HG02588 (cell line): ENCODE results near the gene ZBED4.

ENCODE experiments used
- ATAC-seq: cut with Tn5 transposase; IDR thresholded peaks from one replicate; pipeline ENCODE4 v1.9.1; 2021; ENCODE audit warnings: mild to moderate bottlenecking, moderate library complexity; ENCODE audit not compliant: unreplicated experiment

ZBED4 gene

DNA sequence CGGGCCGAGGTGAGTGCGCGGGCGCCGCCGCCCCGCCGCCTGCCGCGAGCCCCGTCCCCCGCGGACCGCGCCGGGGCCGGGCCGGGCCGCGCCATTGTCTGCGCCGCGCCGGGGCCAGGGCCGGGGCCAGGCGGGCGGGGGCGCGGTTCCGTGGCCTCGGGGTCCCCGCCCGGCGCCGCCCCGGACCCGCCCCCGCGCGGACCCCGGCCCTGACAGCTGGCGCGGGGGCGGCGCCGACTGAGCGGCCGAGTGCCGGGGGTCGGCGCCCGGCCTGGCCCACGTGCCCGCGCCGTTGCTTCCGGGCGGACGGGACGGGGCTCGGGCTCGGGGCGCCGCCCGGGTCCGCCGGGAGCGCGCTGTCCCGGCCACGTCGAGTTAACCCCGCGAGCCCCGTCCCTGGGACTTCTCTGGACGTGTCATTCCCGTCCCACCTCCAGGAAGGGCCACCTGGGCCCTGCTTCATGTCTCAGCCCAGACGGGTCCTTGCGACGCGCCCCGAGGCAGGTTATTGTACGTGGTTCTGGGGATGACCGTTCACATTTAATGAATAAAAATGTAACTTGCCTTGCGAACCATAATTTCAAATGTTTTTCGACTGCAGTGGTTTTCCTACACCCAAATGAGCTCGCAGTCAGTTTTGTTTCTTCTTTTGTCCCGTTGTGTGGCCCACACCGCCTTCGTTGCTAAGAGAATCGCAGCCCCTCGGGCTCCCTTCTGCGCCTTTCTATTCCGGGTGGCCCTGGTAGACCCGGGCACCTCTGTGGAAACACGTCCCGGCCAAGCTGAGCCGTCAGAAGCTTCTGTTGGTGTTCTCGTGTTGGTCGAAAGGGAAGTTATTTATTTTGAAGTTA, 562 bp downstream of the ZBED4 start:
- ATAC-seq: peak; percentile 10

DNA sequence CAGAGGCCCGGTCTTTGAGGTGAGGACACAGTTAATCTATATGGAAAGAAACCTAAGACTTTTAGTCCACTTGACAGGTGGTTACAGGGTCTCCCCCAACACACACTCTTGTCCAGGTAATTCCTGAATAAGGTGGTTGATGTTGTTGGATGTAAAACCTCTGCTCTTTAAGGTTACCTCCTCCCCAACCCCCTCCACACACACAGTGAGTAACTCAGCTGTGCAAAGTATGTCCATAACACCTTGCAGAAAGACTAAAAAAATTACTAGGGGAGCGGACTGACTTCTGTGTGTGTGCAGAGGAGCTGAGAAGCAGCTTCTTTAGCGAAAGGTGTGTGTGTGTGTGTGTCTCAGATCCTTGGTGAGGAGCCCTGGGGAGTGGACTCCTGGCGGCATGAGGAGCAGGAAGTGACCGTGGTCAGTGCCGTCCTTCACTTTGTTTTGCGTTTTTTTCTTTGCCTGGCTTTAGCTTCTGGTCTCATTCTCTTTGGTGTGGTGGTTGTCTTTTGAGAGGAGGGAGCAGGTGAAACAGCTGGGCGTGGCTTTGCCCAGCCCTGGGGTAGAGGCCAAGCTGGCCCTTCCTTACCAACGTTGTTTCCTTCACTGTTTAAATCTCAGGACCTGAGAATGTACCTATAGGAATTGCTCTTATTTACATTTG, 1.7 kb downstream of the ZBED4 start:
- no peak for ATAC-seq

DNA sequence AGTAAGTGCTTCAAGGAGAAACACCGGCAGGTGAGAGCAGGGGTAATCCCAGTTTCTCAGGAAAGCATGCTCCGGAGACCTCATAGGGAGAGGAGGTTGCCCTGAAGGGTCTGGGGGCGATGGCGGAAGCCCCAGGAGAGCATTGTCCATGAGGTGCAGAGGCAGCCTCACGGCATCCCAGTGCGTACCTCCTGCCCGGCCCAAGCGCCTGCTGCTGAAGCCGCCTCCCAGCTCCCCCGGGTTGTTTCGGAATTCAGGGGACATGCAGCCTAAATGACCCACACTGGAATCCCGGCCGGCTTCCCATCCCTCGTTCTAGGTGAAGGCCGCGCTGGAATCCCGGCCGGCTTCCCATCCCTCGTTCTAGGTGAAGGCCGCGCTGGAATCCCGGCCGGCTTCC, 2.7 kb downstream of the ZBED4 start:
- ATAC-seq: no peak

DNA sequence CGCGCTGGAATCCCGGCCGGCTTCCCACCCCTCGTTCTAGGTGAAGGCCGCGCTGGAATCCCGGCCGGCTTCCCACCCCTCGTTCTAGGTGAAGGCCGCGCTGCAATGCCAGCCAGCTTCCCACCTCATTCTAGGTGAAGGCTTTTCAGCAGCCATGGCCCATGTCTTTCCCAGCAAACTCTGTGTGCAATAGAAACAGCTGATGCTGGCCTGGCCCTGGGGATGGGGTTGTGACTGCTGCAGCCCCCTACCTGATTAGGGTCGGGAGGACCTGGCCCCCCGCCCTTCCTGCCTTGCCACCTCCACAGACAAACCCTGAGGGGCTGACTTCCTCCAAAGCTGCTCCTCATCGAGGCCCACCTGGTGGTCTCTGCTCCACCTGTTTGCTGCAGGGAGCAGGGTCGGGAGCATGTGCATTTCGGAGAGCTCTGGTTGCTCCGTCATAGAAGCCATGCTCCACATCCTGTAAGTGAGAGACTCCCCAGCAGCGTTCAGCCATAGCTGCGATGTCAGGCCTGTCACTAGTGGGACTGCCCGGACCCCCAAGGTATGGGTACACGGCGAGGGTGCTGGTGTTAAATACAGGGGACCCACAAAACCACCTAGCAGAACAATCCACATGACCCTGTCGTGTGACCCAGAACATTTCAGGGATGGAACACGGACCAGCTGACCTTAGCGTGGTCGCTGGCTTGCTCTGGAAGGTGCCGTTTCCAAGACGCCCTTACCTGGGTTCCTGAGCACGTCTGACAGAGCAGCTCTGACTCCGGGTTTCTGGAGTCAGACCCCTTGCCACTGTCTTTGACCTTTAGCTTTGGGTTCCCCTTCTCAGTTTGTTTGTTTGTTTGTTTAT, 3.3 kb downstream of the ZBED4 start:
- ATAC-seq: no peak

DNA sequence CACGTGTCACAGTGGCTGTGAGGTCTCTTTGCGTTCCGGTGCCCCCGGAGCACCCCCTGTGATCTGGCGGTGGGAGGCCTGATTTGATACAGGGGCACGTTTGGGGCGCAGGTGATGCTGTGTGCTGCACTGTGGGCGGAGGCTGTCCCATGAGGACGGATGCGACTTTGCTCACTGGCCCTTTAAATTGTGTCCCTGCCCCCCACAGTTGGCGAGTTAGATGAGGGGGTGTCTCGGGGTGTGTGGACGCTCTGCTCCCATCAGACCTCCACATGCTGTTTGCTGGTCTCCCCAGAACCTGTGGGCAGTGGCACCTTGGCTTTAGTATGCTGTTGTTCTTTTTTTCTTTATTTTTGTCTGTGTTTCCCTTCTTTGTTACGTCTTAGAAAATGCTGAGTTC, 5.2 kb downstream of the ZBED4 start:
- ATAC-seq: no peak

DNA sequence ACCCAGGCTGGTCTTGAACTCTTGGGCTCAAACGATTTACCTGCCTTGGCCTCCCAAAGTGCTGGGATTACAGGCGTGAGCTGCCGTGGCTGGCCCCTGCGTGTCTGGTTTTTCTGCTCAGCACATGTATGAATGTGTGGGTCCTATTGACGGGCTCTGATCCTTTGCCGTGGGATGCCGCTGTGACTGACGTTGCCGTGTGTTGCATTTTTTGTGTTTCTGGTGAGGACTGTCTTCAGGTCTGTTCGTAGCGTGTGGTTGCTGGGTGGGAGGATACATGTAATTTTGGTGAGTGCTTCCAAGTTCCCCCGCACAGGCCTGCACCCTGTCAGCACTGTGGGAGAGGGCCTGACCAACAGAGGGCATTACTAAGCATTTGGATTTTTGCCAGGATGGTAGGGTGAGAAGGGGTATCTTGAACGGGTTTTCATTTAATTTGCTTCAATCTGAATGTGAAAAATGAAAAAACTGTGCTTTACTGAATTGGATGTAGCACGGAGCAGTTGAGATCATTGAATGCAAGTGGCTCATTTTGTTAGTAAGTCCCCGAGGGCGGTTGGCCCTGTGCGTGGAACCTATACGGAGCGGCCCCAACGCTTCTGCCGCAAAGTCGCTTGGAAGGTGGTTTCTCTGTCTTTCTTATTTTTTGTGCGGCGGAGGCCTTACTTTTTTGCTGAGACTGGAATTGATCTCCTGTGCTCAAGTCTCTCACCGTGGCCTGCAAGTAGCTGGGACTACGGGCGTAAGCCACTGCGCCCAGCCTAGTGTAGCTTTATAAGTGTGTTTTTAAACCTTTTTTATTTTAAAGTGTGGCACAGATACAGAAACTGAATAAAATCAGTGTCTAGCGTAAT, 8.2 kb downstream of the ZBED4 start:
- ATAC-seq: no peak

DNA sequence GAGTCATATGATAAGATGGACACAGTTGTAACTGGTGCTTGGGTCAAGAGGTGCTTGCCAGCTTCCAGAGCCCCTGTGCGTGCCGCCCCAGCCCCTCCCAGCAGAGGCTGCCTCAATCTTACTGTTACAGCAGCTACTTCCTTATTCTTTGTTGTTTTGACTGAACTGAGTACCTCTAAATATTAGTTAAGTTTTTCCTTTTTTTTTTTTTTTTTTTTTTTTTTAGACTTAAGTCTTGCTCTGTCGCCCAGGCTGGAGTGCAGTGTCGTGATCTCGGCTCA, 8.8 kb downstream of the ZBED4 start:
- no peak for ATAC-seq

DNA sequence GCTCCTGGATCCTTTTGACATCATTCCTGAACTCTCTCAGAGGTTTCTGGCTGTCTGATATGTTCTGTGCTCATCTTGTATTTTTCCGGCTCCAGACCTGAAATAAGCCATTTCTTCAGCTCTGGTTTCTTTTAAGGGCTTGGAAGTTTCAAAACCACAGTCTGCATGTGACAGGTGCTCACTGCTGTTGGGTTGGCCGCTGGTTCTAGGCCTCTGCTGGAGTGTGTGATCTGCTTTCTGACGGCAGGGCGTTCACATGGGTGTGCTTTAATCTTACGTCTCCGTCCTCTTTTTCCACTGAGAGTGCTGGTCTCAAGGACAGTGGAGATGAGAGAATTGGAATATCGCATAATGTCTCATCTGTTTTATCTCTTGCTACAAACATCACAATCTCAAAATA, 10.3 kb downstream of the ZBED4 start:
- ATAC-seq: no peak

DNA sequence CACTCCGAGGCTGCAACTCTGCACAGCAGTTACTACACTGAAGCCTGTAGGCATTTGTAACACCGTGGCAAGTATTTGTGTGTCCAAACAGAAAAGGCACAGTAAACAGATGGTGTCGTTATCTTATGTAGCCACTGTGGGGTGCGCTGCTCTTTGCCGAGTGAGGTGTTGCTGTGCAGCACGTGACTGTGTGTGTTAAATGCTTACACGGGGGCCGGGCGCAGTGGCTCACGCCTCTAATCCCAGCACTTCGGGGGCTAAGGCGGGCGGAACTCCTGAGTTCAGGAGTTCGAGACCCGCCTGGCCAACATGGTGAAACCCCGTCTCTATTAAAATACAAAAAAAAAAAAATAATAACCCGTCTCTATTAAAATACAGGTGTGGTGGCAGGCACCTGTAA, 11.5 kb downstream of the ZBED4 start:
- no peak for ATAC-seq

DNA sequence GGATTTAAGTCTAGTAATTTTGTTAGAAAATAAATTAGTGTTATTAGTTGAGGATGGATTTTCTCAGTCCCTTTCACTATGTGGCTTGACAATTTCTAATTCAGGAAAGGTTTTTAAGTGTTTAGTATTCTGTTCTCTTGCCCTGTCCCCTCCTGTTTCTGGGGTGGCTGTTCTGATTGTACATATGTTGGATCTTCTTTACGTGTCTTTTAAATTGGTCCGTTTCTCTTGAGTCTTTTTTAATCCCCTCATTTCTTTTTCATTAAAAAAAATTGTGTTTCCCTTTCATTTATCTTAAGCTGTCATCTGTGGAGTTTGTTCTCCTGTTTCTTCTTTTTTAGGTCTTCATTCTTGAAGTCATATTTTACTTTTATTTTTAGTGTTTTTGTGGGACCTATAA, 12.5 kb downstream of the ZBED4 start:
- no peak for ATAC-seq

DNA sequence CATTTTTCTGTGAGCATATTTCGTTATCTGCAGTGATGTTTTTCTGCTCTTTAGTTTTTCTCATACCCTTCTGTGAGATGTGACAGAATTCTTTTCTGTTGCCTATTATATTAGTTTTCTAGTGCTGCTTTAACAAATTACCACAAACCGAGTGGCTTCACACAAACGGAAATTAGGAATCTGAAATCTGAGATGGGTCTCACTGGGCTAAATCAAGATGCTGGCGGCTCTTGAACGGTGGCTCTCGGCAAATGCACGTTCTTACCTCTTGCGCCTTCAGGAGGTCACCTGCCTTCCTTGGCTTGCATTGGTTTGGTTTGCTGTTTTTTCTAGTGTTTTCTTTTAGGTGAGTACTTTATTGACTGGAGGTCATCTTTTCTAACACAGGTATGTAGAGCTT, 13.0 kb downstream of the ZBED4 start:
- ATAC-seq: no peak

DNA sequence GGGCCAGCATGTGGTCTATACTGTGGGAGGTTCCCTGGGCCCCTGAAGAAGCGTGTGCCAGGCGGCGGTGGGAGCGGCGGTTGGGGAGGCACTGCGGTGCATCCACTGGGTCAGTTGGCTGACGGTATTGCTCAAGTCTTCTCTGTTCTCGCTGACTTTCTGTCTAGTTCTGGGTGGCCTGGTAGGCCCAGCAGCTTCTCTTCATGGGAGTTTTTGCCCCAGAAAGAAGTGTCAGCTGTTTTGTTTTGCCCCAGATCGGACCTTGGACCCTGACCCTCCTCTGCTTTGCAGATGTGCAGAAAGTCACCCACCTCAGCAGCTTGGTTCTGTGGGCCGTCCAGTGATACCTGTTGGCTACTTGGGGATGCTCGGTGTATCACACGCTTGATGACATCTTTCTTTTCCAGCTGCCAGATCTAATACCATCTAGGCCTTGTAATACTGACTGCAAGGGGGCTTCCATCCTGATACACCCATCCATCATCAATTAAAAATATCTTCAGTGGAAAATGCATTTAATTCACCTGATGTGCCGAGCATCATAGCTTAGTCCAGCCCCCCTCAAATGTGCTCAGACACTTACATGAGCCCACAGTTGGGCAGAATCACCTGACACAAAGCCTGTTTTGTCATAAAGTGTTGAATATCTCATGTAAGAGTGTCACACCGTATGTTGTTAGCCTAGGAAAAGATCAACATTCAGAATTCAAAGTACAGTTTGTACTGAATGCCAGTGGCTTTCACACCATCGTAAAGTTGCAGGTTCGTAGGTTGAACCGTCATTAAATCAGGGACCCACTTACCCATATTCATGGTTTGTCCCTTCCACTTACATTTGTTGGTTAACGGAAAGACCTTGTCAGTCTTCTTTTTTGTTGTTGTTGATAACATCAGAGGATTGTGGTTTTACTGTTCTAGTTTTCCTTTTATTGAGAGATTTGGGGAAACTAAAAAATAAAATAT, 13.9 kb downstream of the ZBED4 start:
- ATAC-seq: no peak

DNA sequence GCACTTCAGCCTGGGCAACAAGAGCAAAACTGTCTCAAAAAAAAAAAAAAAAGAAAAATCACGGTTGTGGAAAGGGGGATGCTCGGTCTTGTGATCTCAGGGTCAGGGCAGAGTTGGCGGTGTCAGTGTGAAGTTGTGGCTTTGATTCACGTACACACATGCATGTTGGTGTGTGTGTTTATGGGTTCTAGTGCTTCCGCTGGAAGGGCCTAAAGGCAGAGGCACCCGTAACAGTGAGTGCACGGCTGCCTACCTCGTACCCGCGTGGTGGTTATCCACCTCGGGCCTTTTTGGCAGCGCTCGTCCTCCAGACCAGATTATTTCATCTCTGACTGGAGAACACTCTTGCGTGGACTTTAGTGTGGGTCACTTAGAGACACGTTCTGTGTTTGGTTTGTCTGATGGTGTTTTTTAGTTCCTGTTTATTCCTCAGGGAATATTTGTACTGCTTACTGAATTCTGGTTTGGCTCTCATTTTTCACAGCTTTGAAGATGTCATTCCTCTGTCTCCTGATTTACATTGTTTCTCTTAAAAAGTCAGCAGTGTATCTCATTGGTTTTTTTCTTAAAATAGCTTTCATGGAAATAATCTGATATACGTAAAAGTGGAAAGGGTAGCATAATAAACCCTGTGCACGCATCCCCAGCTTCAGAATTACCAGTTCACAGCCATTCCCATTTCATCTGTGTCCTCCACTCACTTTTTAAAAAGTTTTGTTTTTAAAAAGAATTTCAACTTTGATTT, 15.6 kb downstream of the ZBED4 start:
- no peak for ATAC-seq

DNA sequence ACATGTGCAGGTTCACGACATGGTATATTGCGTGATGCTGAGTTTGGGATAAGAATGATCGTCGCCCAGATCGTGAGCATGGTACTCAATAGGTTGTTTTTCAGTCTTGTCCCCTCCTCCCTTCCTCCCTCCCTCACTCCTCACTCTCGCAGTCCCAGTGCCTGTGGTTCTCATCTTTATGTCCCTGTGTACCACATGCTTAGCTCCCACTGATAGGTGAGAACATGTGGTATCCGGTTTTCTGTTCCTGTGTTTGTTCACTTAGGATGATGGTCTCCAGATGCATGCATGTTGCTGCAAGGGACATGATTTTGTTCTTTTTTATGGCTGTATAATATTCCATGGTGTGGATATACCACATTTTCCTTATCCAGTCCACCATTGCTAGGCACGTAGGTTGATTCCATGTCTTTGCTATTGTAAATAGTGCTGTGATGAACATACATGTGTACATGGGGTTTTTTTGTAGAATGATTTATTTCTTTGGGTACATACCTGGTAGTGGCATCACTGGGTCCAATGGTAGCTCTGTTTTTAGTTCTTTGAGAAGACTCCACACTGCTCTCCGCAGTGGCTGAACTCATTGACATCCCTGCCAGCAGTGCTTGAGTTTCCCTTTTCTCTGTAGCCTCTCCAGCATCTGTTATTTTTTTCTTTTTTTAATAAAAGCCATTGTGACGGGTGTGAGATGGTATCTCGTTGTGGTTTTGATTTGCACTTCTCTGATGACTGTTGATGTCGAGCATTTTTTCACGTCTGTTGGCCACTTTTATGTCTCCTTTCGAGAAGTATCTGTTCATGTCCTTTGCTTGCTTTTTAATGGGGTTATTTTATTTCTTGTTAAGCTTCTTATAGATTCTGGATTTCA, 16.4 kb downstream of the ZBED4 start:
- ATAC-seq: no peak

DNA sequence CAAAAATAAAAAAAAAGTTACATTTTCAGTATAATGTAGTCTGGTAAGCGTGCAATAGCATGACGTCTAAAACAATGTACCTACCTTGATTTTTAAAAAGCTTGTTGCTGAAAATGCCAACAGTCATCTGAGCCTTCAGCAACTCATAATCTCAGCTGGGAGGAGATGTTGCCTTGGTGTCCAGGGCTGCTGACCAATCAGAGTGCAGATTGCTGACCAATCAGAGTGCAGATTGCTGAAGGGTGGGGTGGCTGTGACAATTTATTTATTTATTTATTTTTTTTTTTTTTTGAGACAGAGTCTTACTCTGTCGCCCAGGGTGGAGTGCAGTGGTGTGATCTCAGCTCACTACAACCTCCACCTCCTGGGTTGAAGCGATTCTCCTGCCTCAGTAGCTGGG, 17.8 kb downstream of the ZBED4 start:
- ATAC-seq: no peak

DNA sequence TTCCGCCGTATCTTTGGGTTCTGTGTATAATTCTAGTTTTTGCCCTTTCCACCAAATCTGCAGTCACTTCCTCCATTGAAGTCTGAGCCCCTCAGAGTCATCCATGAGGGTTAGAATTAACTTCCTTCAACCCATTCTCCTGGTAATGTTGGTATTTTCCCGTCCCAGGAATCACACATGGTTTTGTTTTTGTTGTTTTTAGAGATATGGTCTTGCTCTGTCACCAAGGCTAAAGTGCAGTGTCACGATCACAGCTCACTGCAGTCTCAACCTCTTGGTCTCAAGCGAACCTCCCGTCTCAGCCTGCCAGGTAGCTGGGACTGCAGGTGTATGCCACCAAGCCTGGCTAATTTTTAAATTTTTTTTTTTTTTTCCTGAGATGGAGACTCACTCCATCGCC, 18.7 kb downstream of the ZBED4 start:
- no peak for ATAC-seq

DNA sequence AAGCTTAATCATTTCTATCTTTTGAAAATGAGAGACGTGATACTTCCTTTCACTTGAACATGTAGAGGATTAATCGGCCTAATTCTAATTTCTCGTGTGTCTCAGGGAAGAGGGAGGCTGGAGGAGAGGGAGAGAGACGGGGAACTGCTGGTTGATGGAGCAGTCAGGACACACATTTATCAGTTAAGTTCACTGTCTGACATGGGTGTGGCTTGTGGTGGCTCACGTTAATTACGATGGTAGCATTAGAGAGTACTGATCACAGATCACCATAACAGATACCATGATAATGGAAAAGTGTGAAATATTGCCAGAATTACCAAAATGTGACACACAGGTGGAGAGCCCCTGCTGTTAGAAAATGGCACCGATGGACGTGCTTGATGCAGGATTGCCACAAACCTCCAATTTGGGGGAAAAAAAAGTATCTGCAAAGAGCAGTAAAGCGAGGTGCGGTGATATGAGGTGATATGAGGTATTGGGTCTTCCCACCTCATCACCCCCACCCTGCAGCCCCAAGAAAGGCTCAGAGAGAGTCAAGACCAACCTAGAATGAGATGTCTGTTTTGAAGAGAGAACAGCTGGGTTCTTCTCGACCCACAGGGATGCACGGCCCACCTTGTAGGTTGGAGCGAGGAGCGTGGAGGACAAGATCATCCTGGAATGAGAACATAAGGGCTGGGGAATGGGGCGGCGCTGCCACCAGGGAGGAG, 19.7 kb downstream of the ZBED4 start:
- no peak for ATAC-seq

DNA sequence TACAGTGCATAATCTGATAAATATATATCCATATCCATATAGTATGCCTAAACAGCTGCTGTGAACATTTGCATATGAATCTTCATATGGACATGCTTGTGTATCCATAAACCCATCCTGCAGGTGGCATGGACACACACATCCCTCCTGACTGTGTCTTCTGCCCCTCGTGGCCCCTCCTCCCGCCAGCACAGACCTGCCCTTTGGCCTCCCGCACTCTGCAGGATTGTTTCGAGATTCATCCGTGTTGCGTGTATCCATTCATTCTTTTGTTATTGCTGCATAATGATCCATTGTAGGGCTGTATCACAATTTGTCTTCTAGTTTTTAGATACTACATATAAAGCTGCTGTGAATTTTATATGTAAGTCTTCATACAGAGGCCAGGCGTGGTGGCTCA, 24.0 kb downstream of the ZBED4 start:
- no peak for ATAC-seq
